MCF 10A (cell line): Measurements from ENCODE around the gene RBM14. TPM values are rescaled to one million over a fixed set of nuclear protein-coding genes. Genes with fewer than 3 reads are reported as not detected.
A peak's percentile ranks its signal among the peaks of the same experiment; 100 is the strongest.

Experiments
- BruUV-seq: library from RNA; stranded (reverse); fragments of 400-500 nt; replicated peaks from 2 replicates; lab custom pipeline; 2021; lab: Mats Ljungman, UMichigan
- CTCF ChIA-PET: fragments of 300-600 bp; sonication (Branson Sonifier 250); formaldehyde crosslinking; extraction: SDS; loops from one replicate; lab custom pipeline; 2021; ENCODE audit warnings: antibody characterized with exemption, inconsistent platforms; lab: Yijun Ruan, JAX
- POLR2A ChIA-PET: fragments of 300-600, 350-650 bp; sonication (Branson Sonifier 250); formaldehyde crosslinking; extraction: SDS; loops from one replicate; lab custom pipeline; 2020; ENCODE audit warnings: antibody characterized with exemption, inconsistent platforms; lab: Yijun Ruan, JAX
- DNase-seq: peaks from one replicate; pipeline ENCODE4 v3.0.0-alpha.2; 2018; ENCODE audit not compliant: unreplicated experiment
- H3K27ac Mint-ChIP-seq: one replicate; pipeline ENCODE4 v1.8.0; 2022; ENCODE audit warnings: mild to moderate bottlenecking, low read depth, mixed read lengths; ENCODE audit not compliant: unreplicated experiment
- H3K27me3 Mint-ChIP-seq: one replicate; pipeline ENCODE4 v1.8.0; 2022; ENCODE audit warnings: mixed read lengths; ENCODE audit not compliant: insufficient read depth, unreplicated experiment
- H3K36me3 Mint-ChIP-seq: one replicate; pipeline ENCODE4 v1.8.0; 2022; ENCODE audit warnings: mild to moderate bottlenecking, moderate library complexity, mixed read lengths; ENCODE audit not compliant: insufficient read depth, unreplicated experiment
- H3K4me1 Mint-ChIP-seq: one replicate; pipeline ENCODE4 v1.8.0; 2022; ENCODE audit warnings: mixed read lengths; ENCODE audit not compliant: insufficient read depth, unreplicated experiment
- H3K4me3 Mint-ChIP-seq: one replicate; pipeline ENCODE4 v1.8.0; 2022; ENCODE audit warnings: mild to moderate bottlenecking, moderate library complexity, mixed read lengths; ENCODE audit not compliant: unreplicated experiment
- H3K9me3 Mint-ChIP-seq: one replicate; pipeline ENCODE4 v1.8.0; 2022; ENCODE audit warnings: mixed read lengths; ENCODE audit not compliant: unreplicated experiment
- CTCF ChIP-seq: fragments of 200-600 bp; IDR thresholded peaks from one replicate; pipeline ENCODE4 v1.8.0; 2022; ENCODE audit warnings: antibody characterized with exemption, mild to moderate bottlenecking; ENCODE audit not compliant: unreplicated experiment
- intact Hi-C: fragments of 100-400 bp; cut with micrococcal nuclease; formaldehyde crosslinking; loops from 2 replicates; pipeline ENCODE4 v1.14.1; 2022
- total RNA-seq: library from RNA; stranded (reverse); gene quantifications from 2 replicates; pipeline ENCODE4 v1.2.3, GENCODE V29; 2022

Gene RBM14
- total RNA-seq, 1 experiment from 2014 or later = 78.1 TPM

GRCh38 chr11:66665369-66665768 lies 48.9 kb downstream of the RBM14 start:
- intact Hi-C loops = no loop called here
- Mint-ChIP-seq H3K9me3 (no peaks in the 10 kb centered on the region), H3K27ac (no peak overlapping the region), H3K36me3 (peaks cover 77% of the 10 kb centered on the region), H3K27me3 (no peaks in the 10 kb centered on the region), H3K4me1 (no peaks in the 10 kb centered on the region), H3K4me3 (no peak overlapping the region)
- DNase-seq = no peak
- POLR2A ChIA-PET = interaction anchor here (0.5 to 1.5 kb wide), 3 partner anchors 9 to 18 kb away, joined by 3 read pairs; partner anchors contain the start of gene RBM4B
- no peak for TF ChIP-seq CTCF
- no TSS peak for BruUV-seq
- CTCF ChIA-PET = interaction anchor here (0.6 to 0.8 kb wide), 2 partner anchors 29 to 51 kb away, joined by 3 read pairs; no protein-coding TSS in a partner anchor

GRCh38 chr11:66670816-66671215 lies 54.4 kb downstream of the RBM14 start:
- no peak for DNase-seq
- H3K27me3 Mint-ChIP-seq = no peaks in the 10 kb centered on the region
- no TSS peak for BruUV-seq
- H3K9me3 Mint-ChIP-seq = no peaks in the 10 kb centered on the region
- no peak overlapping the region for H3K4me3 Mint-ChIP-seq
- H3K4me1 Mint-ChIP-seq = peaks cover 7% of the 10 kb centered on the region
- no peak for TF ChIP-seq CTCF
- CTCF ChIA-PET = interaction anchor here (0.7 to 1.0 kb wide), 2 partner anchors 11 to 282 kb away, joined by 3 to 5 read pairs; no protein-coding TSS in a partner anchor
- POLR2A ChIA-PET = no interaction called here
- intact Hi-C loops = no loop called here
- peaks cover 72% of the 10 kb centered on the region for H3K36me3 Mint-ChIP-seq
- no peak overlapping the region for H3K27ac Mint-ChIP-seq

GRCh38 chr11:66674964-66675602 lies 58.7 kb downstream of the RBM14 start:
- CTCF ChIA-PET = interaction anchor here (0.6 to 1.0 kb wide), 2 partner anchors 21 to 267 kb away, joined by 3 read pairs; no protein-coding TSS in a partner anchor
- Mint-ChIP-seq H3K27me3 (no peaks in the 10 kb centered on the region), H3K4me1 (peaks cover 18% of the 10 kb centered on the region), H3K36me3 (peaks cover 38% of the 10 kb centered on the region), H3K4me3 (no peak overlapping the region), H3K27ac (no peak overlapping the region), H3K9me3 (no peaks in the 10 kb centered on the region)
- no TSS peak for BruUV-seq
- intact Hi-C loops = loop anchor here (5.0 kb wide), 1 partner anchor 243 kb away; no protein-coding TSS in a partner anchor
- no peak for DNase-seq
- POLR2A ChIA-PET = interaction anchor here (0.6 to 1.1 kb wide), 5 partner anchors 36 to 351 kb away, joined by 3 to 5 read pairs (median 3); partner anchors contain the start of genes CTSF, RBM14 and RBM4
- no peak for TF ChIP-seq CTCF

GRCh38 chr11:66676282-66676919 lies 60.0 kb downstream of the RBM14 start:
- intact Hi-C loops = loop anchor here (5.0 kb wide), 1 partner anchor 244 kb away; no protein-coding TSS in a partner anchor
- ChIA-PET POLR2A (interaction anchor here (0.5 to 3.6 kb wide), 11 partner anchors 9 to 255 kb away, joined by 3 to 34 read pairs (median 5); partner anchors contain the start of genes CTSF, RBM14, RBM4 and ZDHHC24), CTCF (interaction anchor here (0.7 to 4.1 kb wide), 4 partner anchors 98 to 290 kb away, joined by 3 to 51 read pairs (median 13); no protein-coding TSS in a partner anchor)

More at GRCh38 chr11:66676282-66676919, 60.0 kb downstream of the RBM14 start:
- TF ChIP-seq CTCF = no peak
- TSS peak; percentile 38 for BruUV-seq
- Mint-ChIP-seq H3K27ac (peak overlapping the region; percentile 98), H3K27me3 (no peaks in the 10 kb centered on the region), H3K9me3 (no peaks in the 10 kb centered on the region), H3K4me3 (peak overlapping the region; percentile 89), H3K4me1 (peaks cover 18% of the 10 kb centered on the region), H3K36me3 (peaks cover 31% of the 10 kb centered on the region)
- no peak for DNase-seq
